Measurements from ENCODE around the gene RBP3. TPM values are rescaled to one million over a fixed set of nuclear protein-coding genes. Genes with fewer than 3 reads are reported as not detected.
A peak's percentile ranks its signal among the peaks of the same experiment; 100 is the strongest.

RBP3 gene
- total and polyA plus RNA-seq, 10 donors = not detected

GRCh38 chr10:47389619-47390018, 41.5 kb downstream of the RBP3 start:
- intact Hi-C loops (cut with DNase I; ENCODE audit: low total_unique reads) = no loop called here
- no peak for DNase-seq
- no peak overlapping the region for H3K4me3 ChIP-seq
- TF ChIP-seq POLR2A (IDR thresholded peaks at IDR 0.05) = no peak
- no peak for TF ChIP-seq CTCF (IDR thresholded peaks at IDR 0.05 in 8 of 11, conservative IDR thresholded peaks at IDR 0.05 in 3 of 11)
- TF ChIP-seq POLR2AphosphoS5 (IDR thresholded peaks at IDR 0.05) = no peak
- H3K36me3 ChIP-seq = no peaks in the 10 kb centered on the region
- peaks cover 0 to 7% (median 6%) of the 10 kb centered on the region in 6 donors for H3K4me1 ChIP-seq
- 93 to 98% (median 94%) methylated on average over 3 of the region's 3 CpGs for WGBS, 5 donors
- H3K27me3 ChIP-seq (replicated peaks in 1 of 7) = peaks cover 0 to 15% (median 0%) of the 10 kb centered on the region in 7 donors
- H3K27ac ChIP-seq = no peak overlapping the region
- peaks cover 0 to 5% (median 0%) of the 10 kb centered on the region in 8 donors for H3K9me3 ChIP-seq

GRCh38 chr10:47396311-47396717, 48.2 kb downstream of the RBP3 start:
- no peak overlapping the region for H3K27ac ChIP-seq
- peaks cover 0 to 19% (median 0%) of the 10 kb centered on the region in 7 donors for H3K27me3 ChIP-seq (replicated peaks in 1 of 7)
- DNase-seq = no peak
- no peak for TF ChIP-seq POLR2A (IDR thresholded peaks at IDR 0.05)
- no peak for TF ChIP-seq CTCF (IDR thresholded peaks at IDR 0.05 in 8 of 11, conservative IDR thresholded peaks at IDR 0.05 in 3 of 11)
- no peak for TF ChIP-seq POLR2AphosphoS5 (IDR thresholded peaks at IDR 0.05)
- no peaks in the 10 kb centered on the region for H3K9me3 ChIP-seq
- H3K4me3 ChIP-seq = no peak overlapping the region
- H3K4me1 ChIP-seq = no peaks in the 10 kb centered on the region
- H3K36me3 ChIP-seq = no peaks in the 10 kb centered on the region
- intact Hi-C loops (cut with DNase I; ENCODE audit: low total_unique reads) = no loop called here

- Histone ChIP-seq H3K4me3 (no peak overlapping the region), H3K4me1 (peaks cover 0 to 6% (median 3%) of the 10 kb centered on the region in 6 donors), H3K36me3 (no peaks in the 10 kb centered on the region), H3K9me3 (no peaks in the 10 kb centered on the region), H3K27me3 (replicated peaks in 1 of 7) (peaks cover 0 to 20% (median 0%) of the 10 kb centered on the region in 7 donors), H3K27ac (no peak overlapping the region)
- DNase-seq = no peak
- 82 to 93% (median 89%) methylated on average over 6 of the region's 6 CpGs for WGBS, 5 donors
- TF ChIP-seq POLR2AphosphoS5 (IDR thresholded peaks at IDR 0.05) (no peak), POLR2A (IDR thresholded peaks at IDR 0.05) (no peak), CTCF (IDR thresholded peaks at IDR 0.05 in 8 of 11, conservative IDR thresholded peaks at IDR 0.05 in 3 of 11) (no peak)
- intact Hi-C loops (cut with DNase I; ENCODE audit: low total_unique reads) = no loop called here
These were observed 49.1 kb downstream of the RBP3 start for GRCh38 chr10:47397256-47397655.

- Histone ChIP-seq H3K9me3 (no peaks in the 10 kb centered on the region), H3K4me3 (no peak overlapping the region), H3K27ac (no peak overlapping the region), H3K4me1 (peaks cover 0 to 21% (median 6%) of the 10 kb centered on the region in 6 donors), H3K27me3 (replicated peaks in 1 of 7) (peaks cover 0 to 17% (median 0%) of the 10 kb centered on the region in 7 donors), H3K36me3 (no peaks in the 10 kb centered on the region)
- WGBS, 5 donors = 89 to 98% (median 94%) methylated on average over 2 of the region's 2 CpGs
- TF ChIP-seq CTCF (IDR thresholded peaks at IDR 0.05 in 8 of 11, conservative IDR thresholded peaks at IDR 0.05 in 3 of 11) = no peak
- TF ChIP-seq POLR2AphosphoS5 (IDR thresholded peaks at IDR 0.05) = no peak
- TF ChIP-seq POLR2A (IDR thresholded peaks at IDR 0.05) = no peak
- intact Hi-C loops (cut with DNase I; ENCODE audit: low total_unique reads) = no loop called here
- peak; percentile 22 for DNase-seq
These were observed 52.1 kb downstream of the RBP3 start for GRCh38 chr10:47400251-47400650.
